Cerebellar cortex (tissue), 1 donor: ENCODE data around the gene ATP6AP1.

ENCODE experiments used
- DNase-seq: peaks from one replicate; pipeline ENCODE4 v3.0.0-alpha.2; 2015; ENCODE audit warnings: low spot score

The ATP6AP1 gene

GRCh38 chrX:154430916-154431315, 2.4 kb downstream of the ATP6AP1 start:
- no peak for DNase-seq

GRCh38 chrX:154431341-154431740, 2.9 kb downstream of the ATP6AP1 start:
- DNase-seq, result no peak

GRCh38 chrX:154432210-154432609, 3.7 kb downstream of the ATP6AP1 start:
- no peak for DNase-seq

GRCh38 chrX:154433605-154434004, 5.1 kb downstream of the ATP6AP1 start:
- no peak for DNase-seq

GRCh38 chrX:154434394-154435168, 6.1 kb downstream of the ATP6AP1 start:
- DNase-seq, result no peak

- DNase-seq, result no peak
These were observed 6.8 kb downstream of the ATP6AP1 start for GRCh38 chrX:154435171-154435733.

GRCh38 chrX:154436374-154436982, 8.0 kb downstream of the ATP6AP1 start:
- peak; percentile 33 for DNase-seq

GRCh38 chrX:154436983-154437752, 8.7 kb downstream of the ATP6AP1 start, which contains the start of gene GDI1:
GDI1 (plus strand) TSS chrX:154437154; CDS start chrX:154437255, 101 bp downstream.
- DNase-seq, result no peak

- no peak for DNase-seq
These were observed 9.8 kb downstream of the ATP6AP1 start for GRCh38 chrX:154437971-154438893.

- no peak for DNase-seq
These were observed 11.4 kb downstream of the ATP6AP1 start for GRCh38 chrX:154439841-154440240.

- no peak for DNase-seq
These were observed 12.3 kb downstream of the ATP6AP1 start for GRCh38 chrX:154440623-154441357.

- DNase-seq, result no peak
These were observed 13.1 kb downstream of the ATP6AP1 start for GRCh38 chrX:154441564-154441963.

- no peak for DNase-seq
These were observed 13.7 kb downstream of the ATP6AP1 start for GRCh38 chrX:154441984-154442707.

GRCh38 chrX:154443479-154443910, 15.0 kb downstream of the ATP6AP1 start:
- DNase-seq, result no peak

GRCh38 chrX:154443992-154444754, 15.7 kb downstream of the ATP6AP1 start, which contains the start of gene FAM50A:
FAM50A (plus strand) TSS chrX:154444141; CDS start chrX:154444236, 95 bp downstream.
- DNase-seq, result peak; percentile 52

- DNase-seq, result no peak
These were observed 16.3 kb downstream of the ATP6AP1 start for GRCh38 chrX:154444755-154445246.

GRCh38 chrX:154445776-154446175, 17.3 kb downstream of the ATP6AP1 start:
- no peak for DNase-seq

GRCh38 chrX:154446430-154446829, 18.0 kb downstream of the ATP6AP1 start:
- DNase-seq, result no peak

GRCh38 chrX:154448484-154448883, 20.0 kb downstream of the ATP6AP1 start:
- DNase-seq, result no peak
